ENCODE measurements around the gene ADPRHL1.

The ADPRHL1 gene

GRCh38 chr13:113398963-113399754 lies 54.1 kb downstream of the ADPRHL1 start:
- H3K4me3 ChIP-seq (ENCODE audit: low read depth in 1 of 2, low read length in 1 of 2) = no peak overlapping the region
- H3K4me1 ChIP-seq (ENCODE audit: control insufficient read depth in 1 of 2, insufficient read depth in 1 of 2, low read depth in 1 of 2, low read length in 1 of 2) = peaks cover 0 to 2% of the 10 kb centered on the region in 2 experiments
- no peaks in the 10 kb centered on the region for H3K36me3 ChIP-seq
- no peak overlapping the region for H3K27ac ChIP-seq
- peaks cover 17% of the 10 kb centered on the region for H3K27me3 ChIP-seq
- no peaks in the 10 kb centered on the region for H3K9me3 ChIP-seq
- TF ChIP-seq CTCF (IDR thresholded peaks at IDR 0.05) = no peak

- Histone ChIP-seq H3K36me3 (no peaks in the 10 kb centered on the region), H3K4me3 (ENCODE audit: low read depth in 1 of 2, low read length in 1 of 2) (no peak overlapping the region), H3K4me1 (ENCODE audit: control insufficient read depth in 1 of 2, insufficient read depth in 1 of 2, low read depth in 1 of 2, low read length in 1 of 2) (peaks cover 5 to 10% of the 10 kb centered on the region in 2 experiments), H3K27me3 (peaks cover 30% of the 10 kb centered on the region), H3K27ac (no peak overlapping the region), H3K9me3 (no peaks in the 10 kb centered on the region)
- no peak for TF ChIP-seq CTCF (IDR thresholded peaks at IDR 0.05)
Observed at GRCh38 chr13:113397608-113398425, 55.5 kb downstream of the ADPRHL1 start.

- no peak for TF ChIP-seq CTCF (IDR thresholded peaks at IDR 0.05)
- H3K4me3 ChIP-seq (ENCODE audit: low read depth in 1 of 2, low read length in 1 of 2) = peak overlapping the region in 1 of 2 experiments; percentile 62
- no peaks in the 10 kb centered on the region for H3K36me3 ChIP-seq
- H3K27ac ChIP-seq = no peak overlapping the region
- peaks cover 5 to 10% of the 10 kb centered on the region in 2 experiments for H3K4me1 ChIP-seq (ENCODE audit: control insufficient read depth in 1 of 2, insufficient read depth in 1 of 2, low read depth in 1 of 2, low read length in 1 of 2)
- H3K27me3 ChIP-seq = peaks cover 49% of the 10 kb centered on the region
- H3K9me3 ChIP-seq = peaks cover 1% of the 10 kb centered on the region
Observed at GRCh38 chr13:113394339-113394640, 59.0 kb downstream of the ADPRHL1 start.

- H3K36me3 ChIP-seq = no peaks in the 10 kb centered on the region
- H3K27me3 ChIP-seq = peaks cover 49% of the 10 kb centered on the region
- H3K27ac ChIP-seq = no peak overlapping the region
- TF ChIP-seq CTCF (IDR thresholded peaks at IDR 0.05) = peak; percentile 90
- H3K9me3 ChIP-seq = peaks cover 4% of the 10 kb centered on the region
- H3K4me3 ChIP-seq (ENCODE audit: low read depth in 1 of 2, low read length in 1 of 2) = peak overlapping the region; percentile 47 to 62
- peaks cover 5 to 10% of the 10 kb centered on the region in 2 experiments for H3K4me1 ChIP-seq (ENCODE audit: control insufficient read depth in 1 of 2, insufficient read depth in 1 of 2, low read depth in 1 of 2, low read length in 1 of 2)
Observed at GRCh38 chr13:113393563-113394338, 59.5 kb downstream of the ADPRHL1 start.

GRCh38 chr13:113393226-113393562 lies 60.1 kb downstream of the ADPRHL1 start:
- peaks cover 9% of the 10 kb centered on the region for H3K9me3 ChIP-seq
- H3K27me3 ChIP-seq = peaks cover 49% of the 10 kb centered on the region
- H3K4me1 ChIP-seq (ENCODE audit: control insufficient read depth in 1 of 2, insufficient read depth in 1 of 2, low read depth in 1 of 2, low read length in 1 of 2) = peaks cover 5 to 10% of the 10 kb centered on the region in 2 experiments
- TF ChIP-seq CTCF (IDR thresholded peaks at IDR 0.05) = no peak
- no peaks in the 10 kb centered on the region for H3K36me3 ChIP-seq
- H3K27ac ChIP-seq = no peak overlapping the region
- H3K4me3 ChIP-seq (ENCODE audit: low read depth in 1 of 2, low read length in 1 of 2) = peak overlapping the region in 1 of 2 experiments; percentile 62

Data from neutrophil (primary cell).